Neutrophil (primary cell): ENCODE measurements around the gene ADD2.

Experiments
- H3K27ac ChIP-seq: fragments of 200-600 bp; sonication (generic); 2 replicates; pipeline ENCODE4 v1.5.1; 2016; ENCODE audit warnings: mild to moderate bottlenecking, moderate library complexity
- H3K27me3 ChIP-seq: fragments of 200-600 bp; sonication (generic); 2 replicates; pipeline ENCODE4 v1.6.0; 2016; ENCODE audit warnings: mild to moderate bottlenecking
- H3K36me3 ChIP-seq: fragments of 200-600 bp; sonication (generic); 2 replicates; pipeline ENCODE4 v1.5.1; 2017
- H3K4me1 ChIP-seq, 2 experiments: fragments of 200-600 bp in 1 of 2; sonication (generic) in 1 of 2; 1 replicate in 1 of 2; 2 replicates in 1 of 2; pipeline versions ENCODE4 v1.5.1 to v1.6.1; 2013 to 2016; ENCODE audit warnings: low read depth in 1 of 2, low read length in 1 of 2, mild to moderate bottlenecking in 1 of 2, moderate library complexity in 1 of 2; ENCODE audit not compliant: control insufficient read depth in 1 of 2, insufficient read depth in 1 of 2
- H3K4me3 ChIP-seq, 2 experiments: fragments of 200-600 bp in 1 of 2; sonication (generic) in 1 of 2; 1 replicate in 1 of 2; 2 replicates in 1 of 2; pipeline ENCODE4 v1.5.1; 2013 to 2016; ENCODE audit warnings: low read depth in 1 of 2, low read length in 1 of 2, mild to moderate bottlenecking in 1 of 2, moderate library complexity in 1 of 2
- H3K9me3 ChIP-seq: fragments of 200-600 bp; sonication (generic); 2 replicates; pipeline ENCODE4 v1.5.1; 2016
- CTCF ChIP-seq: fragments of 200-600 bp; sonication (generic); IDR thresholded peaks from 2 replicates; pipeline ENCODE4 v1.5.1; 2016; ENCODE audit warnings: antibody characterized with exemption

Gene ADD2

GRCh38 chr2:70678576-70679143, 89.3 kb downstream of the ADD2 start:
- Histone ChIP-seq H3K4me1 (no peaks in the 10 kb centered on the region), H3K27me3 (no peaks in the 10 kb centered on the region), H3K4me3 (no peak overlapping the region), H3K36me3 (no peaks in the 10 kb centered on the region), H3K9me3 (no peaks in the 10 kb centered on the region), H3K27ac (no peak overlapping the region)
- no peak for TF ChIP-seq CTCF

- H3K9me3 ChIP-seq = no peaks in the 10 kb centered on the region
- no peaks in the 10 kb centered on the region for H3K27me3 ChIP-seq
- no peak for TF ChIP-seq CTCF
- H3K4me3 ChIP-seq = no peak overlapping the region
- no peaks in the 10 kb centered on the region for H3K36me3 ChIP-seq
- no peaks in the 10 kb centered on the region for H3K4me1 ChIP-seq
- no peak overlapping the region for H3K27ac ChIP-seq
Measured at GRCh38 chr2:70676301-70677035, 91.5 kb downstream of the ADD2 start.

- Histone ChIP-seq H3K27me3 (no peaks in the 10 kb centered on the region), H3K9me3 (no peaks in the 10 kb centered on the region), H3K36me3 (no peaks in the 10 kb centered on the region), H3K4me3 (no peak overlapping the region), H3K4me1 (no peaks in the 10 kb centered on the region), H3K27ac (no peak overlapping the region)
- TF ChIP-seq CTCF = no peak
Measured at GRCh38 chr2:70675862-70676261, 92.1 kb downstream of the ADD2 start.

- TF ChIP-seq CTCF = no peak
- Histone ChIP-seq H3K9me3 (no peaks in the 10 kb centered on the region), H3K4me1 (no peaks in the 10 kb centered on the region), H3K36me3 (no peaks in the 10 kb centered on the region), H3K27me3 (no peaks in the 10 kb centered on the region), H3K4me3 (no peak overlapping the region), H3K27ac (no peak overlapping the region)
Measured at GRCh38 chr2:70674636-70675430, 93.2 kb downstream of the ADD2 start.

- no peak for TF ChIP-seq CTCF
- H3K36me3 ChIP-seq = no peaks in the 10 kb centered on the region
- no peaks in the 10 kb centered on the region for H3K4me1 ChIP-seq
- H3K4me3 ChIP-seq = no peak overlapping the region
- H3K27me3 ChIP-seq = no peaks in the 10 kb centered on the region
- no peaks in the 10 kb centered on the region for H3K9me3 ChIP-seq
- H3K27ac ChIP-seq = no peak overlapping the region
Measured at GRCh38 chr2:70673041-70673647, 94.9 kb downstream of the ADD2 start.
